Heart left ventricle (tissue), 16 donors: Measurements from ENCODE around the gene ARV1. TPM values are rescaled to one million over a fixed set of nuclear protein-coding genes. Genes with fewer than 3 reads are reported as not detected.
"Not testable (repeated sequence)": the region's sequence is repeated elsewhere in the genome, so short reads cannot be mapped to it uniquely, and the experiment has no call there.

Experiments
- ATAC-seq, 4 donors: fragments of 200-7000 bp; cut with Tn5 transposase; one replicate each; pipeline ENCODE4 v1.9.1; 2020 to 2022; ENCODE audit warnings: moderate library complexity in 4 of 4, mild to moderate bottlenecking in 3 of 4, moderate number of reproducible peaks in 1 of 4
- DNase-seq, 5 donors: peaks; one replicate each; pipeline ENCODE4 v3.0.0-alpha.2; 2020
- H3K27ac ChIP-seq, 12 donors: fragments of 200-600 bp; sonication (generic) in 4 of 12; one replicate each; pipeline versions ENCODE4 v1.5.0 to v1.8.0; 2016 to 2022; ENCODE audit warnings: mild to moderate bottlenecking in 2 of 12
- H3K27me3 ChIP-seq, 9 donors: fragments of 200-600 bp; sonication (generic) in 2 of 9; one replicate each; pipeline versions ENCODE4 v1.5.1 to v1.8.0; 2016 to 2022; ENCODE audit warnings: mild to moderate bottlenecking in 3 of 9
- H3K36me3 ChIP-seq, 9 donors: fragments of 200-600 bp; sonication (generic) in 2 of 9; one replicate each; pipeline versions ENCODE4 v1.5.0 to v1.8.0; 2018 to 2022; ENCODE audit warnings: mild to moderate bottlenecking in 2 of 9
- H3K4me1 ChIP-seq, 12 donors: fragments of 200-600 bp; sonication (generic) in 4 of 12; one replicate each; pipeline versions ENCODE4 v1.5.0 to v1.8.0; 2016 to 2022; ENCODE audit warnings: mild to moderate bottlenecking in 3 of 12
- H3K4me3 ChIP-seq, 12 donors: fragments of 200-600 bp; sonication (generic) in 4 of 12; one replicate each; pipeline versions ENCODE4 v1.5.0 to v1.8.0; 2017 to 2022; ENCODE audit warnings: mild to moderate bottlenecking in 9 of 12, moderate library complexity in 4 of 12
- H3K9me3 ChIP-seq, 12 donors: fragments of 200-600 bp; sonication (generic) in 4 of 12; one replicate each; pipeline versions ENCODE4 v1.5.0 to v1.8.0; 2016 to 2022; ENCODE audit warnings: mild to moderate bottlenecking in 1 of 12
- CTCF ChIP-seq, 12 donors: fragments of 200-600 bp; sonication (generic) in 4 of 12; IDR thresholded peaks; one replicate each; pipeline versions ENCODE4 v1.5.0 to v1.8.0; 2018 to 2022; ENCODE audit warnings: antibody characterized with exemption in 12 of 12, mild to moderate bottlenecking in 5 of 12
- POLR2A ChIP-seq, 2 donors: fragments of 450-650 bp; IDR thresholded peaks; one replicate each; pipeline ENCODE4 v1.6.1; 2017; ENCODE audit warnings: antibody characterized with exemption in 2 of 2, mild to moderate bottlenecking in 2 of 2, moderate library complexity in 2 of 2
- WGBS, 4 donors: extraction: QIAGEN DNeasy Blood & Tissue Kit in 2 of 4; methylation state at CpG; one replicate each; pipeline versions ENCODE4 v1.1.5 to v1.1.7; 2013 to 2018; 5-methylcytosine and 5-hydroxymethylcytosine counted together
- intact Hi-C, 10 donors: fragments of 100-400 bp; cut with DNase I; formaldehyde crosslinking; loops; one replicate each; pipeline versions ENCODE4 v1.11.1 to v1.14.2; 2022
- polyA plus RNA-seq, 2 donors: library from polyadenylated mRNA; stranded (reverse); fragments of 200-250 nt; gene quantifications; one replicate each; pipeline ENCODE4 v1.2.3, GENCODE V29; 2013
- total RNA-seq, 9 donors: library from RNA; depleted of rRNA in 2 of 9; stranded (reverse); fragments of >200 nt in 2 of 9; fragmentation: NEBNext Ultra II Directional in 3 of 9; extraction: Animal tissue kit (Norgen Biotek cat#: 25700) in 3 of 9; gene quantifications; one replicate each; pipeline versions ENCODE4 v1.1.0 to v1.2.4, GENCODE V29; 2016 to 2023
- donor health status: ischemic (EF 13 %, LVEDD 7.1; RV severe dilation, severe dysfunction).
- donor health status: healthy with polysubstance abuse.
- donor health status: DM: no; HTN: yes; CAD: no.
- donor health status: DM: no; HTN: no; CAD: no.
- donor health status: ischemic (EF 25% LVEDD 6.9; RV normal size, moderate dysfunction).
- donor health status: ischemic (EF 25% LVEDD 5.7; RV mildly dilated, moderate dysfunction).
- donor health status: healthy.
- donor health status: DM: yes; HTN: yes; CAD: no.
- donor health status: ischemic (EF 35%, LVEDD 5.7; RV mildly dilated, moderate dysfunction).
- donor health status: nonischemic (EF 11% LVEDD 7.7; RV severe dilation, severe dysfunction).
- donor health status: DM: yes; HTN: yes; CAD: no.
- donor health status: PGD.
- donor health status: ischemic (EF 29% LVEDD 5.4; RV normal size, mild dysfunction).
- donor health status: nonischemic (EF 23%, LVEDD 6.1; RV moderate dilation, normal function).

ARV1 gene
- total and polyA plus RNA-seq, 11 donors, result 16.3 to 49.7 (median 23.0) TPM

- Histone ChIP-seq H3K4me1 (peaks cover 0 to 17% (median 8%) of the 10 kb centered on the region in 12 donors), H3K4me3 (no peak overlapping the region), H3K9me3 (no peaks in the 10 kb centered on the region), H3K36me3 (peaks cover 0 to 35% (median 5%) of the 10 kb centered on the region in 9 donors), H3K27me3 (no peaks in the 10 kb centered on the region), H3K27ac (no peak overlapping the region)
- DNase-seq (no peak), ATAC-seq (no peak)
- intact Hi-C loops, result loop anchor here in 1 of 10 donors (5.0 kb wide), 1 partner anchor 187 kb away; no protein-coding TSS in a partner anchor
- TF ChIP-seq POLR2A (IDR thresholded peaks at IDR 0.05) (no peak), CTCF (IDR thresholded peaks at IDR 0.05) (no peak)
- WGBS, 4 donors, result 88 to 90% (median 88%) methylated on average over 5 of the region's 5 CpGs
Observed at GRCh38 chr1:230983811-230984210, 4.9 kb downstream of the ARV1 start.

GRCh38 chr1:230984622-230985515 lies 6.0 kb downstream of the ARV1 start:
- ATAC-seq, DNase-seq, H3K9me3 ChIP-seq, H3K27me3 ChIP-seq, H3K4me3 ChIP-seq, H3K27ac ChIP-seq: not testable (repeated sequence)
- intact Hi-C loops, result loop anchor here in 1 of 10 donors (5.0 kb wide), 1 partner anchor 188 kb away; no protein-coding TSS in a partner anchor
- peaks cover 0 to 10% (median 3%) of the 10 kb centered on the region in 12 donors for H3K4me1 ChIP-seq
- H3K36me3 ChIP-seq, result peaks cover 0 to 45% (median 13%) of the 10 kb centered on the region in 9 donors
- WGBS, 4 donors, result 75 to 76% (median 75%) methylated on average over 10 of the region's 10 CpGs

- peaks cover 0 to 2% (median 0%) of the 10 kb centered on the region in 12 donors for H3K4me1 ChIP-seq
- no peak for ATAC-seq
- WGBS, 4 donors, result 94 to 98% (median 96%) methylated on average over 6 of the region's 6 CpGs
- intact Hi-C loops, result no loop called here
- H3K27ac ChIP-seq, result no peak overlapping the region
- no peaks in the 10 kb centered on the region for H3K27me3 ChIP-seq
- TF ChIP-seq POLR2A (IDR thresholded peaks at IDR 0.05), result no peak
- no peak for TF ChIP-seq CTCF (IDR thresholded peaks at IDR 0.05)
- DNase-seq, result no peak
- H3K9me3 ChIP-seq, result no peaks in the 10 kb centered on the region
- peaks cover 0 to 52% (median 21%) of the 10 kb centered on the region in 9 donors for H3K36me3 ChIP-seq
- no peak overlapping the region for H3K4me3 ChIP-seq
Observed at GRCh38 chr1:230985711-230986110, 6.8 kb downstream of the ARV1 start.

GRCh38 chr1:230986976-230987375 lies 8.1 kb downstream of the ARV1 start:
- ATAC-seq (no peak), DNase-seq (no peak)
- Histone ChIP-seq H3K4me3 (no peak overlapping the region), H3K27me3 (no peaks in the 10 kb centered on the region), H3K4me1 (peaks cover 0 to 3% (median 0%) of the 10 kb centered on the region in 12 donors), H3K9me3 (no peaks in the 10 kb centered on the region), H3K27ac (no peak overlapping the region), H3K36me3 (peaks cover 0 to 52% (median 29%) of the 10 kb centered on the region in 9 donors)
- intact Hi-C loops, result no loop called here
- TF ChIP-seq CTCF (IDR thresholded peaks at IDR 0.05) (no peak), POLR2A (IDR thresholded peaks at IDR 0.05) (no peak)
- 86 to 91% (median 87%) methylated on average over 7 of the region's 7 CpGs for WGBS, 4 donors
